Fibroblast of skin of back (primary cell): ENCODE results near the gene NRIP1.

Experiments
- DNase-seq: peaks from one replicate; pipeline ENCODE4 v3.0.0-alpha.2; 2013

NRIP1 gene

GRCh38 chr21:15063814-15064575 lies 805 bp downstream of the NRIP1 start:
- DNase-seq, result peak; percentile 59

- DNase-seq, result peak; percentile 16
Measured at GRCh38 chr21:15063081-15063813, 1.6 kb downstream of the NRIP1 start.

GRCh38 chr21:15062606-15062965 lies 2.2 kb downstream of the NRIP1 start:
- no peak for DNase-seq

- DNase-seq, result no peak
Measured at GRCh38 chr21:15061747-15062605, 2.8 kb downstream of the NRIP1 start.

DNA sequence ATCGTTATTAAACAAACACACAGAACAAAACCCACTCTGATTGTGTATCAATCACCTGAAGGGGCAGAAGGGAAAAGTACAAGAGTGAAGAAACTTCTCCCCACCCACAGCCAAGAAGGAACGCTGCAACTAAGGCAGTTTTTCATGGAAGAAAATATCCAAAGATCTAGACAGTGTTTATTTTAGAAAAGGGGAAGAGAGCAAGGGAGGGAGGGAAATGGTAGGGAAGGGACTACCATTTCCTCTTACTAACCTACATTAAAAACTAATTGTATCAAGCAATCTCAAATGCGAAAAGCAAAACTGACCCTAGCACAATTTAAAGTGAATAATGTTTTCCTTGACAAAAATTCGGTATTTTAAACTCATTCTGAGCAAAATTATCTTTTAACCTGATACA lies 3.5 kb downstream of the NRIP1 start:
- no peak for DNase-seq

DNA sequence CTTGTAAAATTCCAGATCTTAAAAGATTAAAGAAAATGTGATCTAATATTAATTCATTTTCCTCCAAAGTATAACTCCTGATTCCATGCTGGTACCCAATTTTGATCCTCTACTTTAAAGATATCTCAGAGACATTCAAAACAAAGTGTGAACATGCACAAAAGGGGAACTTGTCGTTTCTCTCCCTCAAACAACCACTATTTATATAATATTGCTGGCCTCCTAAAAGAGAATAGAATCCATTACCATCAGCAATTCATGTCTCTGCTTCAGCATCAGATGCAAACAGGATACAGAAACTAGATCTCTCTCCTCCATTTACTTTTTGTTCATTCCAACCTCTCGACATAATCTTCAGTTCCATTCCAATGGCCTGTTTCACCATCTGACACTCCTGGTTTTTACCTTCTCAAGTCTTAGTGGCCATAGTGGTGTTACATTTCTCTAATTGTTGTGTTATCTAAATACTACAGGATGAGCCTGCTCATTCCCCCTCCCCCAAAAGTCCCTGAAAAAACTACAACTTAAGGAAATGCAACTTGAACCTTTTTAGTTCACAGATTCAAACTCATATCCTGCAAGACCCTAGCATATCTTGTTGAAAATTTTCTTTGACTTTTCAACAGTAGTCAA lies 4.1 kb downstream of the NRIP1 start:
- peak; percentile 69 for DNase-seq

DNA sequence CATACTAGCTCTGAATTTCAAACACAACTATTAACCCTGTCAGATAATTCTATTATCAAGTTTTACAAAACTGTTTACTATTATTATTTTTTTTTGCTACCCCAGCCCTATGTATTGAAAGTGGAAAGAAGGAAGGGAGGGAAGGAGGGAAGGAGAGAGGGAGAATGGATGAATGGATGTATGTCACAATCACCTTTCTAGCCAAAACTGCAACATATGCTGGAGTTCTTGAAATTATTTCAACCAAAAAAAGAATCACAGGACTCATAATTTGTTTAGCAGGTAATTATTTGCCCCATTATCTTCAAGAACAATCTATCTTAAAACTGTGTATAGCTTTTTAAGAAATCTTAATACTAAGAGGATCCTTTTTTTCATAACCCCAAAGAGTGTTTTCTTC lies 5.4 kb downstream of the NRIP1 start:
- no peak for DNase-seq

GRCh38 chr21:15058854-15059263 lies 5.9 kb downstream of the NRIP1 start:
- peak; percentile 88 for DNase-seq

DNA sequence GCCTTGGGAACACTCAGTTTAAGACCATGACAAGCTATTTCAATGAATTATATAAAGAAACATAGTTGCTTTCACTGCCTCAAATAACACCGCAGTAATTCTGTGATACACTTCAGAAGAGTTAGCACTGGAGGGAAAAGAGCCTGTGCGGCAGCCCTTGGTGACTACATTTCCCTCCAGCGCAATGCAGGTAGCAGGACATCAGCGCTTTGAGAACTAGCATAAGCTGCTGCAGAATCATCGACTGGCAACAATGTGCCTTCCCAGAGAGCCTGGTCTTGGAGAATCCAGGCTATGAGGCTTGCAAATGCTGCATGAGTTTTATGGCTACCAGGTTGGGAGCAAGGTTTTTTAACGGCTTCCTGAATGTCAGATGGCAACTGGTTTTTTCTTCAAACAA lies 7.5 kb downstream of the NRIP1 start:
- no peak for DNase-seq

DNA sequence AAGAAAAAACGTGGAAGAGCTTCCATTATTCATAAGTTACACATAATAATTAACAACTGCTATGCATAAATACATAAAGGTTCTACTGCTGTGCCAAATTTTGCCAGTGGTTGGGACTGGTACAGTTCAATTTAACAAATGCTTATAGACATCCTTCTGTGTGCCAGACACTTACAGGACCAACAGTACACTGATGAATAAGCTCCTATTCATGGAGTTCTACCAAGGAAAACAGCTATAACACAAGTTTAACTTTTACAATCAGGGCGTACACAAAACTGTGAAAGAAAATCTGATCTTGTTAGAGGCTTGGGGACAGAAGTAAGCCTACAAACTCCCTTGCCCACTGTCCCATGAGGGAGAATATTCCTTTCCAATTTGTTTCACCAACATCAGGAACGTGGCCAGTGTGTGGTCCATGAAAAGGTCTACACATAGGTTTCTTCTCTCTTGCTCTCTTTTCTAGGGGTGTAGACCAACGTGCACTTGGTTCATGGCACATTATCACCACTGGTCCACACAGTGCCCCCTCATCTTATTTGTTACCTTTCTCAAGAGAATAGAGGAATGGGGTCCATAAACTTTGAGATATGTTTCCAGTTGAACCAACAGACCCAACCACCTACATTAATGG lies 10.1 kb downstream of the NRIP1 start:
- no peak for DNase-seq

DNA sequence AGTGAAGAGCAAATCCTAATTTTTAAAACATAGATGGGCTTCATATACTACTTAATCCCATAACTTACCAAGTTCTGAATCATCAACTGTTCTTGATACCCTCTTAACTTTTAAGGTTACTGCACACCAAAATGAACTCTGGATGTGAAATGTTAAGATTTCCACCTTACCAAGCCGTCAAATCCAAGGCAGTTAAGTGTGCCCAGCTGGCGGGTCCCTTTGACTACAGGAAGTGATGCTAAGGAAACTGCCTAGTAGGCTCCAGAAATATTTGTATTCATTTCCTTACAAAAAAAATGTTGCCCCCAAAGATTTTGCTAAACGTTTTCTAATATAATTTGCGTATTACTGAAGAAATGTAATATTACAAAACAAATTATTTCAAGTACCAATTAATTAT lies 10.7 kb downstream of the NRIP1 start:
- no peak for DNase-seq

GRCh38 chr21:15053500-15053899 lies 11.3 kb downstream of the NRIP1 start:
- no peak for DNase-seq

DNA sequence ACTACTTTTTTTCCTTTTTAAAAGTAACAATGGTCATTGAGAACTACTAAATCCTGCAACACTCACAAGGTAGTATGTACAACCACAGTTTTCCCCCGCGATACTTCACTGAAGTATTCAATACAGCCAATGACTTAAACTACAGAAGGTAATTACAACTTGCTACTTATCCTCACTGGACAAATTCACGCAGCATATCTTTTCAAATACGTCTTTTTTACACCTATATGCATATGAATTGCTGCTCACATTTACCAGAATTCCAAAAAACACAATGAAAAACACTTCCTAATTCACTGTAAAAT lies 12.4 kb downstream of the NRIP1 start:
- no peak for DNase-seq

- DNase-seq, result no peak
Measured at GRCh38 chr21:15051644-15052458, 12.9 kb downstream of the NRIP1 start.

GRCh38 chr21:15050568-15051377 lies 14.0 kb downstream of the NRIP1 start:
- no peak for DNase-seq

DNA sequence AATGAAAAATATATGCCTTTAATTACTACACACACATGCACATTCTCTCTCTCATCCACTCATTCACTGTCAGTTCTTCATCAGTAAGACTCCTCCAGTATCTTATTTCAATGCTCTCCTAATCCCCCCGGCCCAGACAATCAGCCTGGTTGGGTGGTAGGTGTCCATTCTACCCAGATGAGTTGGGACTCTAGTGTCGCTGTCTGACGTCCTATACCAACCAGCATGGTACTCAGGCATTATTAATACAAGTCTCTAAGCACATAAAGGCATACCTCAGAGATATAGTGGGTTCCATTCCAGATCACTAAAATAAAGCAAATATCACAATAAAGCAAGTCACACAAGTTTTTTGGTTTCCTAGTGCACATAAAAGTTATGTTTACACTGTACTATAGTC lies 19.8 kb downstream of the NRIP1 start:
- no peak for DNase-seq

DNA sequence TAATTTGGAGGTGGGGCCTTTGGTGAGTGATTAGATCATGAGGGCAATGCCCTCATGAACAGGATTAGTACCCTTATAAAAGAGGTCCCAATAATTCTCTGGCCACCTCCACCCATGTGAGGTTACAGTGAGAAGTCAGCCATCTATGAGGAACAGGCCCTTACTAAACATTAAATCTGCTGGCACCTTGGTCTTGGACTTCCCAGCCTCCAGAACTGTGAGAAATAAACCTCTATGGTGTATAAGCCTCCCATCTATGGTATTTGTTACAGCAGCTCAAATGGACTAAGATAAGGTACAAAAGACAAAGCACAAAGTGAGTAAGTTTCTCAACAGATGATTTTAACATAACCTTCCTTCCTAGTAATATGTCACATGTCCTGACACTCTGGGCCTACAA lies 22.3 kb downstream of the NRIP1 start:
- DNase-seq, result no peak

DNA sequence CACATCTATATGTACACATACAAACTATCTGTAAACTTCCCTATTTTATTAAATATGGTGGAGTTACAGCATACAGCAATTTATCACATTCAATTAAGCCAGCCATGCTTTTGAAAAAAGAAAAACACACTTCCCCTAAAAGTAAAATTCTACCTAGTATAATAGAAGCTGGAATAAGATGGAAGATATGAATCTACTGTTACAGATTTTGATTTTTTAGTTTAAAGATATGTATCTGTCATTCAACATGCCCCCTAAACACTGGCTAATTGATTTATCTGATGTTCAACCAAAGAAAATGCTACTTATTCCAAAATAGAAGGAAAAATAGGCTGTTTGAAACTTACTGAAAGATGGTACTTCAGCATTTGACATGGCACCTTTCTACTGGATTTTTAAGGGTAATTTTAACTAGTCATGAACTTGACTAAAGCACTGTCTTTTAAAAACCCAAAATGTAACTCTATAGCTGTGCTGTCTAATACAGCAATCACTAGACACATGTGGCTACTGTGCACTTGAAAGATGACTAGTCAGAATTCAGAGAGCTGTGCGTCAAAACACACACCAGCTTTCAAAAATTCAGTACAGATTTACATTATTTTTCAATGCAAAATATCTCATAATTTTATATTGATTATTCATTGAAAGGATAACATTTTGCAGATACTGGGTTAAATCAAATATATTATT lies 25.0 kb downstream of the NRIP1 start:
- DNase-seq, result no peak

GRCh38 chr21:15037900-15038293 lies 26.9 kb downstream of the NRIP1 start:
- DNase-seq, result no peak
